ENCODE results near the gene KRT71.

DNA sequence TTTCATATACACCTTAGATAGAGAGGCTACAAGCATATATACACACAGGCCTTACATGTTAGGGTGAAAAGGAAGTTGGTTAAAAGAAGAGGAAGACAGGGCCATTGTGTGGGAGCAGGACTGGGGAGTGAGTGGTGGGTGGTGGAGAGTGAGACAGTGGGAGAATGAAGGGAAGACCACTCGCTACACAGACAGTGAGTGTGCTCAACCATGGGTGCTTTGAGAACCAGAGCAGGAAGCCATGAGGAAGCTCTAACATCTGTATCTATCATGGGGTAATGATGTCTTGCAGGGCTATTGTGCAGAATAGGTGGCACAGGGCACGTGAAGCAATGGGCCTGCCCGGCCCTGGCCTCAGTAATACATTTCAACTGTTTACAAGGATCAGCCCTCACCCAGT lies 32.1 kb upstream of the KRT71 start:
- TF ChIP-seq, protein P1, sequence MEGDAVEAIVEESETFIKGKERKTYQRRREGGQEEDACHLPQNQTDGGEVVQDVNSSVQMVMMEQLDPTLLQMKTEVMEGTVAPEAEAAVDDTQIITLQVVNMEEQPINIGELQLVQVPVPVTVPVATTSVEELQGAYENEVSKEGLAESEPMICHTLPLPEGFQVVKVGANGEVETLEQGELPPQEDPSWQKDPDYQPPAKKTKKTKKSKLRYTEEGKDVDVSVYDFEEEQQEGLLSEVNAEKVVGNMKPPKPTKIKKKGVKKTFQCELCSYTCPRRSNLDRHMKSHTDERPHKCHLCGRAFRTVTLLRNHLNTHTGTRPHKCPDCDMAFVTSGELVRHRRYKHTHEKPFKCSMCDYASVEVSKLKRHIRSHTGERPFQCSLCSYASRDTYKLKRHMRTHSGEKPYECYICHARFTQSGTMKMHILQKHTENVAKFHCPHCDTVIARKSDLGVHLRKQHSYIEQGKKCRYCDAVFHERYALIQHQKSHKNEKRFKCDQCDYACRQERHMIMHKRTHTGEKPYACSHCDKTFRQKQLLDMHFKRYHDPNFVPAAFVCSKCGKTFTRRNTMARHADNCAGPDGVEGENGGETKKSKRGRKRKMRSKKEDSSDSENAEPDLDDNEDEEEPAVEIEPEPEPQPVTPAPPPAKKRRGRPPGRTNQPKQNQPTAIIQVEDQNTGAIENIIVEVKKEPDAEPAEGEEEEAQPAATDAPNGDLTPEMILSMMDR (IDR thresholded peaks at IDR 0.05; ENCODE audit: control extremely low read depth in 1 of 3, insufficient read depth in 1 of 3, low read depth in 1 of 3, low read length in 3 of 3) = no peak
- no peak for TF ChIP-seq RNF2 (IDR thresholded peaks at IDR 0.05; ENCODE audit: borderline replicate concordance, low read depth, low read length, missing control alignments, poor library complexity, severe bottlenecking)
- TF ChIP-seq MAFK (IDR thresholded peaks at IDR 0.05; ENCODE audit: low read depth, low read length) = no peak
- TF ChIP-seq TAF1 (IDR thresholded peaks at IDR 0.05; ENCODE audit: low read depth, low read length) = no peak

All from H1 (cell line).